Mesothelial cell of epicardium (in vitro differentiated cells): Measurements from ENCODE around the gene SLC35F1. TPM values are rescaled to one million over a fixed set of nuclear protein-coding genes. Genes with fewer than 3 reads are reported as not detected.

ENCODE experiments used
- DNase-seq, 2 experiments: peaks; one replicate each; pipeline ENCODE4 v3.0.0; 2021; ENCODE audit warnings: low spot score in 2 of 2; ENCODE audit not compliant: unreplicated experiment in 2 of 2
- H3K27ac Mint-ChIP-seq: 2 replicates; pipeline ENCODE4 v1.8.0; 2021; ENCODE audit warnings: mixed read lengths
- H3K27me3 Mint-ChIP-seq: 2 replicates; pipeline ENCODE4 v1.8.0; 2021; ENCODE audit warnings: low read depth, mixed read lengths
- H3K36me3 Mint-ChIP-seq: 2 replicates; pipeline ENCODE4 v1.8.0; 2021; ENCODE audit warnings: mixed read lengths
- H3K4me1 Mint-ChIP-seq: 2 replicates; pipeline ENCODE4 v1.8.0; 2021; ENCODE audit warnings: mixed read lengths
- H3K4me3 Mint-ChIP-seq: 2 replicates; pipeline ENCODE4 v1.8.0; 2021; ENCODE audit warnings: mild to moderate bottlenecking, moderate library complexity, mixed read lengths
- H3K9me3 Mint-ChIP-seq: 2 replicates; pipeline ENCODE4 v1.8.0; 2021; ENCODE audit warnings: mixed read lengths
- total RNA-seq: library from RNA; stranded (reverse); gene quantifications from 3 replicates; pipeline ENCODE4 v1.2.1, GENCODE V29; 2021
- TF ChIP-seq, protein P1 (sequence below): fragments of 200-600 bp; sonication (generic); IDR thresholded peaks from one replicate; pipeline ENCODE4 v1.5.0; 2021; ENCODE audit warnings: antibody characterized with exemption; ENCODE audit not compliant: unreplicated experiment

The SLC35F1 gene
- total RNA-seq, 1 donor from 2014 or later, result 0.78 TPM

DNA sequence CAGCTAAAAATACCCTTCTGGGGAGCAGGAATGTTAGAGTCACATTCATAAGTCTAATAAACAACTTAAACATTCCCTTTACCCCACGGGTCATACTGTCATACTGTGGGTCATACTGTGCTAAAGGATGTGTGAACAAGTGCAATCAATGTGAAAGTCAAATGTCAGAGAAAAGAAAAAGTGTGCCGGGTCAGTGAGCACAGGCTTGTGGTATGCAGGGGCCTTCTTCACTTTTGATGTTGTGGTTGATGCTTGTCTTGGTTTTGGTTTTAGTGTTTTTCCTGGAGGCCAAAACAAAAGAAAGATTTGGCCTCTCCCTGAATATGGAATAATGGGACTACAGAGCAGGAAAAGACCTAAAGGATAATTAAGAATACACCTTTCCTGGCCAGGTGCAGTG is 373.1 kb downstream of the SLC35F1 start:
- no peaks in the 10 kb centered on the region for H3K36me3 Mint-ChIP-seq
- DNase-seq, result no peak
- no peak overlapping the region for H3K4me3 Mint-ChIP-seq
- H3K4me1 Mint-ChIP-seq, result peaks cover 3% of the 10 kb centered on the region
- no peak overlapping the region for H3K27ac Mint-ChIP-seq
- TF ChIP-seq, protein P1, sequence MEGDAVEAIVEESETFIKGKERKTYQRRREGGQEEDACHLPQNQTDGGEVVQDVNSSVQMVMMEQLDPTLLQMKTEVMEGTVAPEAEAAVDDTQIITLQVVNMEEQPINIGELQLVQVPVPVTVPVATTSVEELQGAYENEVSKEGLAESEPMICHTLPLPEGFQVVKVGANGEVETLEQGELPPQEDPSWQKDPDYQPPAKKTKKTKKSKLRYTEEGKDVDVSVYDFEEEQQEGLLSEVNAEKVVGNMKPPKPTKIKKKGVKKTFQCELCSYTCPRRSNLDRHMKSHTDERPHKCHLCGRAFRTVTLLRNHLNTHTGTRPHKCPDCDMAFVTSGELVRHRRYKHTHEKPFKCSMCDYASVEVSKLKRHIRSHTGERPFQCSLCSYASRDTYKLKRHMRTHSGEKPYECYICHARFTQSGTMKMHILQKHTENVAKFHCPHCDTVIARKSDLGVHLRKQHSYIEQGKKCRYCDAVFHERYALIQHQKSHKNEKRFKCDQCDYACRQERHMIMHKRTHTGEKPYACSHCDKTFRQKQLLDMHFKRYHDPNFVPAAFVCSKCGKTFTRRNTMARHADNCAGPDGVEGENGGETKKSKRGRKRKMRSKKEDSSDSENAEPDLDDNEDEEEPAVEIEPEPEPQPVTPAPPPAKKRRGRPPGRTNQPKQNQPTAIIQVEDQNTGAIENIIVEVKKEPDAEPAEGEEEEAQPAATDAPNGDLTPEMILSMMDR, result no peak
- no peaks in the 10 kb centered on the region for H3K9me3 Mint-ChIP-seq
- peaks cover 3% of the 10 kb centered on the region for H3K27me3 Mint-ChIP-seq

DNA sequence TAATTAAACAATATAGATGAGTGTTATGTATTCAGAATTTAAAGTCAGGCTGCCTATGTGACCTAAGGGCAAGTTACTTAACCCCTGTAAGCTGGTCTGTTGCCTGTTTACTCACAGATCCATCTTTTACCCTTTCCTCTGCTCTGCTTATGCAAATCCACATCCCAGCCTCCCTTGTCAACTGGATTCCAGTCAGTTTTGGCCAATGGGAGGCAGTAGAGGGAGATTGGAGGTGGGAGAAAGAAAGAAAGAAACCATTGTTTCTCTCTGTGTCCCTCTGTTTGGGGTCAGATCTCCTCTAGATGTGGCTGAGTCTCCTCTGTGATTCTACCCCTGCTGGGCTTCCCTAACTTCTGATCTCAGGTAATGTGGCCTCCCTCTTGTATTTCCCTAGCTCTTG is 374.2 kb downstream of the SLC35F1 start:
- Mint-ChIP-seq H3K4me1 (peaks cover 3% of the 10 kb centered on the region), H3K9me3 (no peaks in the 10 kb centered on the region), H3K27me3 (peaks cover 3% of the 10 kb centered on the region), H3K27ac (no peak overlapping the region), H3K4me3 (no peak overlapping the region), H3K36me3 (no peaks in the 10 kb centered on the region)
- no peak for DNase-seq
- TF ChIP-seq, protein P1, result no peak

DNA sequence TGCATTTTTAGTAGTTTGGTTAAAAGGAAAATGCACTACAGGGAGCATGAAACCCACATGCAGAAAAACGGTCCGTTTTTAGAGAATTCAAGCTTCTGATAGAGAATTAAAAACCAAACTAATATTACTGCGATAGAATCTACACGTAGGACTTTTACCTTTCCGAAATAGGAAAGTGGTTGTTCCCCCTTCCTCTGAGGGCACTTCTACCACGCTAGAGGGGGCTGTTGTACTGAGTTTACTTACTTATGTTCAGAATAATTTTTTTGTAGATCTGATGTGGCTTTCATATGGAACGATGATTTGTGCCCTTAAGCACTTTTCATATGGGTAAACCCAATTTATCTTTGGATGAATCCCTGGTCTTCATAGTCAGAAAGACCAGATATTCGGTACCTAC is 376.7 kb downstream of the SLC35F1 start:
- Mint-ChIP-seq H3K36me3 (no peaks in the 10 kb centered on the region), H3K27me3 (peaks cover 3% of the 10 kb centered on the region), H3K4me1 (peaks cover 7% of the 10 kb centered on the region), H3K4me3 (no peak overlapping the region), H3K9me3 (no peaks in the 10 kb centered on the region), H3K27ac (no peak overlapping the region)
- TF ChIP-seq, protein P1, result no peak
- no peak for DNase-seq

DNA sequence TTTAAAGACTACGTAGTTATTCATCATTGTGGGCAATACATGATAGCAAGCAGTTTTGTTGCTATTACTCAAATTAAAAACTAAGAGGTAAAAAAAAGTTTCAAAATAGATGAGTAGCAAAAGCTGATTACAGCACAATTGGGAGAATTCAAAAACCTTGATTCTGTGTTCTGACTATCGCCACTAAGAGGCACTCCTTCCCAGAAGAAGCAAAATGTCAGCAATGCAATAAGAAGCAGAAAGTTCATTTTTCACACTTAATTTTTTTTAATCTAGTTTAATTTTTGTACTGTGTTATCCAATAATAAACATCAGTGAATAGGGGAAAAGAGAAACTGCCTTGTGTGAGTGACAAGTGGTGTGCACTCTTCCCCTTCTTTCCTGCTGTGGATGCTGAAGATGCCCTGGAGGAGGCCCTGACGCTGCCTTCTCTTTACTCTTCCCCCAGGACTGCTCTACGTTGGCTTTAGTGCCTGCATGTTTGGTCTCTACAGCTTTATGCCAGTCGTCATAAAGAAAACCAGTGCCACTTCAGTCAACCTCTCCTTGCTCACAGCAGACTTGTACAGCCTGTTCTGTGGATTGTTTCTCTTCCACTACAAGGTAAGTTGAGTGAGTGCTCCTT is 377.8 kb downstream of the SLC35F1 start:
- H3K27me3 Mint-ChIP-seq, result peaks cover 3% of the 10 kb centered on the region
- H3K9me3 Mint-ChIP-seq, result no peaks in the 10 kb centered on the region
- no peak overlapping the region for H3K4me3 Mint-ChIP-seq
- no peaks in the 10 kb centered on the region for H3K36me3 Mint-ChIP-seq
- H3K27ac Mint-ChIP-seq, result no peak overlapping the region
- peaks cover 8% of the 10 kb centered on the region for H3K4me1 Mint-ChIP-seq
- TF ChIP-seq, protein P1, result no peak
- DNase-seq, result no peak

DNA sequence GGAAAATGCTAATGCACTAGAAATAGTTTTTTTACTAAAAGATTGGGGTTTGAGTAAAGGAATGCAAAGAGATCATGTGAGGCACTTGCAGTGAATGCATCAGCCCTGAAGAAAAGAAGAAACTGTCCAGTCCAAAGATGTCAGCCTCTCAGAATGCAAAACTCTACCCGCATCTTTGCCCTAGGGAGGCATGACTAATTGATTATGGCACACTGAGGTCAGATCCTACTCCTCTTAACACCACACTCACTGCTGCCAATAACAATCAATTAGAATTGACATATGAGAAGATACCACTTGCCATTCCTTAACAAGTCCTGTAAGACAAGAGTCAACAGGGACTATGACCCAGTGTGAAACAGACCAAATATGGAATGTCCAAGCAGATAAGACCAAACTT is 378.7 kb downstream of the SLC35F1 start:
- Mint-ChIP-seq H3K4me1 (peaks cover 8% of the 10 kb centered on the region), H3K36me3 (no peaks in the 10 kb centered on the region), H3K27me3 (peaks cover 3% of the 10 kb centered on the region), H3K9me3 (no peaks in the 10 kb centered on the region), H3K27ac (no peak overlapping the region), H3K4me3 (no peak overlapping the region)
- TF ChIP-seq, protein P1, result no peak
- DNase-seq, result no peak
